ENCODE results near the gene CES5A. TPM values are rescaled to one million over a fixed set of nuclear protein-coding genes. Genes with fewer than 3 reads are reported as not detected.

Gene CES5A
- total and polyA plus RNA-seq, 10 of the 15 experiments (the other 5 are each of a cell fraction or from before 2014, with no cell fraction given): 0.19 TPM; not detected in 9

DNA sequence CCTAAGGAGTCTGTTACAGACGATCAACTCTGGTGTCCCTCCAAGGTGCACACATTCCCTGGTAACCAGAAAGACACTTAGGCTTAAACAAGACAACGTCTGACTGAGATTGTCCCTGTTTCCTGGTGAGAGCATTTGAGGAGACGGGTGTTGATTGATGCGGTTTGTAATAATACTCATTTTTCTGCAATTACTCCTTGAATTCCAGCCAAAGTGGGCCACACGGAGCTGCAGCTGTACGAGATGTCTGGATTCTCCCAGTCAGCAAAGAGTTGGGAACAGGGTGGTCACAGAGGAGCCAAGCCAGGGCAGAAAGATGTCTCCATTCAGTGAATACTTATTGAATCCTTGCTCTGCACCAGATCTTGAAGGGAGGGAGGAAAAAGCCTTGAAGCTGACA, 30.9 kb upstream of the CES5A start:
- Histone ChIP-seq H3K4me2 (ENCODE audit: control insufficient read depth, insufficient read depth) (no peak overlapping the region), H3K9me3 (replicated peaks; ENCODE audit: control insufficient read depth, insufficient read depth, low read length) (no peaks in the 10 kb centered on the region; the same call in 2 of the 3 replicates), H3K27ac (ENCODE audit: control insufficient read depth, insufficient read depth) (no peak overlapping the region), H2AFZ (ENCODE audit: control insufficient read depth, low read depth, low read length) (no peak overlapping the region), H3K4me3 (no peak overlapping the region), H3K27me3 (replicated peaks in 1 of 2; ENCODE audit: control insufficient read depth in 2 of 2, insufficient read depth in 2 of 2, low read length in 1 of 2) (no peaks in the 10 kb centered on the region), H3K36me3 (ENCODE audit: control insufficient read depth in 2 of 2, insufficient read depth in 2 of 2, low read length in 1 of 2) (no peaks in the 10 kb centered on the region), H4K20me1 (ENCODE audit: control insufficient read depth, insufficient read depth) (no peaks in the 10 kb centered on the region), H3K79me2 (ENCODE audit: control insufficient read depth, insufficient read depth, low read length) (no peaks in the 10 kb centered on the region), H3K9ac (ENCODE audit: control insufficient read depth, insufficient read depth, low read length) (no peak overlapping the region), H3K4me1 (ENCODE audit: control insufficient read depth, insufficient read depth, low read length) (no peaks in the 10 kb centered on the region)
- 16% methylated on average over 6 of the region's 6 CpGs for WGBS (ENCODE audit: insufficient coverage, insufficient replicate concordance, low lambda C conversion rate, missing lambda C conversion rate)
- no peak for FAIRE-seq
- in situ Hi-C loops (cut with MboI) (no loop called here), intact Hi-C loops (cut with micrococcal nuclease; ENCODE audit: unreplicated experiment) (no loop called here)
- DNase-seq (ENCODE audit: low read depth, low spot score): no peak
- CTCF ChIA-PET: no interaction called here
- SMC1A ChIA-PET (ENCODE audit: uncharacterized antibody, unreplicated experiment): no interaction called here
- POLR2A ChIA-PET: no interaction called here
- RAD21 ChIA-PET (ENCODE audit: unreplicated experiment): no interaction called here
- no TSS peak for BruUV-seq (replicated peaks)
- ATAC-seq: no peak
- no peak for TF ChIP-seq RUNX3 (IDR thresholded peaks at IDR 0.05; ENCODE audit: low read length)
- TF ChIP-seq ZNF384 (IDR thresholded peaks at IDR 0.05; ENCODE audit: borderline replicate concordance, low read depth, low read length): no peak
- no peak for TF ChIP-seq CHD2 (IDR thresholded peaks at IDR 0.05; ENCODE audit: borderline replicate concordance, low read depth, low read length)
- TF ChIP-seq SMAD1 (IDR thresholded peaks at IDR 0.05; ENCODE audit: low read depth, partially characterized antibody): no peak
- TF ChIP-seq IKZF2 (IDR thresholded peaks at IDR 0.05): no peak
- TF ChIP-seq, protein P1, sequence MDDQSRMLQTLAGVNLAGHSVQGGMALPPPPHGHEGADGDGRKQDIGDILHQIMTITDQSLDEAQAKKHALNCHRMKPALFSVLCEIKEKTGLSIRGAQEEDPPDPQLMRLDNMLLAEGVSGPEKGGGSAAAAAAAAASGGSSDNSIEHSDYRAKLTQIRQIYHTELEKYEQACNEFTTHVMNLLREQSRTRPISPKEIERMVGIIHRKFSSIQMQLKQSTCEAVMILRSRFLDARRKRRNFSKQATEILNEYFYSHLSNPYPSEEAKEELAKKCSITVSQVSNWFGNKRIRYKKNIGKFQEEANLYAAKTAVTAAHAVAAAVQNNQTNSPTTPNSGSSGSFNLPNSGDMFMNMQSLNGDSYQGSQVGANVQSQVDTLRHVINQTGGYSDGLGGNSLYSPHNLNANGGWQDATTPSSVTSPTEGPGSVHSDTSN (IDR thresholded peaks at IDR 0.05; ENCODE audit: insufficient replicate concordance, low read depth, low read length): no peak
- TF ChIP-seq ZNF687 (IDR thresholded peaks at IDR 0.05): no peak
- no peak for TF ChIP-seq CBX5 (IDR thresholded peaks at IDR 0.05; ENCODE audit: low read depth)
- TF ChIP-seq ZBED1 (IDR thresholded peaks at IDR 0.05; ENCODE audit: borderline replicate concordance): no peak
- no peak for TF ChIP-seq NKRF (conservative IDR thresholded peaks at IDR 0.05)
- no peak for TF ChIP-seq NRF1 (conservative IDR thresholded peaks at IDR 0.05; ENCODE audit: low read depth, low read length)
- no peak for TF ChIP-seq BHLHE40 (IDR thresholded peaks at IDR 0.05; ENCODE audit: borderline replicate concordance in 1 of 2, low read depth in 2 of 2, low read length in 1 of 2)
- no peak for TF ChIP-seq ZNF217 (IDR thresholded peaks at IDR 0.05)
- TF ChIP-seq, protein P2, sequence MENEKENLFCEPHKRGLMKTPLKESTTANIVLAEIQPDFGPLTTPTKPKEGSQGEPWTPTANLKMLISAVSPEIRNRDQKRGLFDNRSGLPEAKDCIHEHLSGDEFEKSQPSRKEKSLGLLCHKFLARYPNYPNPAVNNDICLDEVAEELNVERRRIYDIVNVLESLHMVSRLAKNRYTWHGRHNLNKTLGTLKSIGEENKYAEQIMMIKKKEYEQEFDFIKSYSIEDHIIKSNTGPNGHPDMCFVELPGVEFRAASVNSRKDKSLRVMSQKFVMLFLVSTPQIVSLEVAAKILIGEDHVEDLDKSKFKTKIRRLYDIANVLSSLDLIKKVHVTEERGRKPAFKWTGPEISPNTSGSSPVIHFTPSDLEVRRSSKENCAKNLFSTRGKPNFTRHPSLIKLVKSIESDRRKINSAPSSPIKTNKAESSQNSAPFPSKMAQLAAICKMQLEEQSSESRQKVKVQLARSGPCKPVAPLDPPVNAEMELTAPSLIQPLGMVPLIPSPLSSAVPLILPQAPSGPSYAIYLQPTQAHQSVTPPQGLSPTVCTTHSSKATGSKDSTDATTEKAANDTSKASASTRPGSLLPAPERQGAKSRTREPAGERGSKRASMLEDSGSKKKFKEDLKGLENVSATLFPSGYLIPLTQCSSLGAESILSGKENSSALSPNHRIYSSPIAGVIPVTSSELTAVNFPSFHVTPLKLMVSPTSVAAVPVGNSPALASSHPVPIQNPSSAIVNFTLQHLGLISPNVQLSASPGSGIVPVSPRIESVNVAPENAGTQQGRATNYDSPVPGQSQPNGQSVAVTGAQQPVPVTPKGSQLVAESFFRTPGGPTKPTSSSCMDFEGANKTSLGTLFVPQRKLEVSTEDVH (IDR thresholded peaks at IDR 0.05; ENCODE audit: low read depth, partially characterized antibody): no peak
- TF ChIP-seq PAX8 (IDR thresholded peaks at IDR 0.05): no peak
- TF ChIP-seq CBX3 (IDR thresholded peaks at IDR 0.05; ENCODE audit: borderline replicate concordance, low read depth): no peak
